Naive thymus-derived CD8-positive, alpha-beta T cell (primary cell): ENCODE data around the gene LRBA. TPM values are rescaled to one million over a fixed set of nuclear protein-coding genes. Genes with fewer than 3 reads are reported as not detected.
A peak's percentile ranks its signal among the peaks of the same experiment; 100 is the strongest.
"Not testable (repeated sequence)": the region's sequence is repeated elsewhere in the genome, so short reads cannot be mapped to it uniquely, and the experiment has no call there.

Source experiments
- ATAC-seq, 2 donors: fragments of 150-1000 bp; cut with Tn5 transposase in 1 of 2; sonication (Bioruptor Pico), chemical (Tn5 transposase) in 1 of 2; 1 replicate in 1 of 2; 2 replicates in 1 of 2; pipeline ENCODE4 v1.10.0; 2021; ENCODE audit warnings: mild to moderate bottlenecking in 2 of 2, moderate library complexity in 2 of 2
- POLR2A ChIA-PET: fragments of 350-600 bp; sonication (Branson Sonifier 250); formaldehyde crosslinking; loops from one replicate; lab custom pipeline; 2021; ENCODE audit warnings: antibody characterized with exemption; lab: Charles Lee
- DNase-seq, 10 donors: peaks; one replicate each; pipeline versions ENCODE4 v3.0.0 to v3.0.0-alpha.2; 2020 to 2022
- H3K27ac Mint-ChIP-seq, 10 donors: one replicate each; pipeline ENCODE4 v1.8.0; 2020 to 2022; ENCODE audit warnings: mild to moderate bottlenecking in 10 of 10, mixed read lengths in 10 of 10, moderate library complexity in 4 of 10, inconsistent platforms in 1 of 10
- H3K27me3 Mint-ChIP-seq, 5 donors: one replicate each; pipeline ENCODE4 v1.8.0; 2021 to 2022; ENCODE audit warnings: mixed read lengths in 5 of 5
- H3K36me3 Mint-ChIP-seq, 3 donors: one replicate each; pipeline ENCODE4 v1.8.0; 2020 to 2022; ENCODE audit warnings: mixed read lengths in 3 of 3, mild to moderate bottlenecking in 2 of 3, inconsistent platforms in 1 of 3
- H3K4me1 Mint-ChIP-seq, 4 donors: one replicate each; pipeline ENCODE4 v1.8.0; 2021 to 2022; ENCODE audit warnings: mixed read lengths in 4 of 4
- H3K4me3 Mint-ChIP-seq, 10 donors: one replicate each; pipeline ENCODE4 v1.8.0; 2020 to 2022; ENCODE audit warnings: mild to moderate bottlenecking in 10 of 10, mixed read lengths in 10 of 10, moderate library complexity in 6 of 10, inconsistent platforms in 1 of 10
- H3K9me3 Mint-ChIP-seq, 9 donors: one replicate each; pipeline ENCODE4 v1.8.0; 2020 to 2022; ENCODE audit warnings: mixed read lengths in 9 of 9, mild to moderate bottlenecking in 3 of 9, inconsistent platforms in 1 of 9, moderate library complexity in 1 of 9
- polyA plus RNA-seq, 3 donors: library from polyadenylated mRNA; unstranded; fragments of 300-500 nt; fragmentation: Illumina TruSeq; gene quantifications; one replicate each; pipeline ENCODE4 v1.2.3, GENCODE V29; 2021
- total RNA-seq, 8 experiments: library from RNA in 2 of 8; stranded (reverse) in 2 of 8; gene quantifications; one replicate each; pipeline ENCODE4 v1.2.3 and lab custom pipeline; 2021 to 2026

Gene LRBA, protein sequence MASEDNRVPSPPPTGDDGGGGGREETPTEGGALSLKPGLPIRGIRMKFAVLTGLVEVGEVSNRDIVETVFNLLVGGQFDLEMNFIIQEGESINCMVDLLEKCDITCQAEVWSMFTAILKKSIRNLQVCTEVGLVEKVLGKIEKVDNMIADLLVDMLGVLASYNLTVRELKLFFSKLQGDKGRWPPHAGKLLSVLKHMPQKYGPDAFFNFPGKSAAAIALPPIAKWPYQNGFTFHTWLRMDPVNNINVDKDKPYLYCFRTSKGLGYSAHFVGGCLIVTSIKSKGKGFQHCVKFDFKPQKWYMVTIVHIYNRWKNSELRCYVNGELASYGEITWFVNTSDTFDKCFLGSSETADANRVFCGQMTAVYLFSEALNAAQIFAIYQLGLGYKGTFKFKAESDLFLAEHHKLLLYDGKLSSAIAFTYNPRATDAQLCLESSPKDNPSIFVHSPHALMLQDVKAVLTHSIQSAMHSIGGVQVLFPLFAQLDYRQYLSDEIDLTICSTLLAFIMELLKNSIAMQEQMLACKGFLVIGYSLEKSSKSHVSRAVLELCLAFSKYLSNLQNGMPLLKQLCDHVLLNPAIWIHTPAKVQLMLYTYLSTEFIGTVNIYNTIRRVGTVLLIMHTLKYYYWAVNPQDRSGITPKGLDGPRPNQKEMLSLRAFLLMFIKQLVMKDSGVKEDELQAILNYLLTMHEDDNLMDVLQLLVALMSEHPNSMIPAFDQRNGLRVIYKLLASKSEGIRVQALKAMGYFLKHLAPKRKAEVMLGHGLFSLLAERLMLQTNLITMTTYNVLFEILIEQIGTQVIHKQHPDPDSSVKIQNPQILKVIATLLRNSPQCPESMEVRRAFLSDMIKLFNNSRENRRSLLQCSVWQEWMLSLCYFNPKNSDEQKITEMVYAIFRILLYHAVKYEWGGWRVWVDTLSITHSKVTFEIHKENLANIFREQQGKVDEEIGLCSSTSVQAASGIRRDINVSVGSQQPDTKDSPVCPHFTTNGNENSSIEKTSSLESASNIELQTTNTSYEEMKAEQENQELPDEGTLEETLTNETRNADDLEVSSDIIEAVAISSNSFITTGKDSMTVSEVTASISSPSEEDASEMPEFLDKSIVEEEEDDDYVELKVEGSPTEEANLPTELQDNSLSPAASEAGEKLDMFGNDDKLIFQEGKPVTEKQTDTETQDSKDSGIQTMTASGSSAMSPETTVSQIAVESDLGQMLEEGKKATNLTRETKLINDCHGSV (N-terminal part only)
- total RNA-seq, result 10 to 100 TPM; 57.6 to 57.7 TPM
- 10 to 100 TPM; 16.4 to 18.4 (median 18.2) TPM for polyA plus RNA-seq
- 172 to 382 (median 267) reads per million in 6 experiments for total RNA-seq (lab: John Stamatoyannopoulos, UW)

DNA sequence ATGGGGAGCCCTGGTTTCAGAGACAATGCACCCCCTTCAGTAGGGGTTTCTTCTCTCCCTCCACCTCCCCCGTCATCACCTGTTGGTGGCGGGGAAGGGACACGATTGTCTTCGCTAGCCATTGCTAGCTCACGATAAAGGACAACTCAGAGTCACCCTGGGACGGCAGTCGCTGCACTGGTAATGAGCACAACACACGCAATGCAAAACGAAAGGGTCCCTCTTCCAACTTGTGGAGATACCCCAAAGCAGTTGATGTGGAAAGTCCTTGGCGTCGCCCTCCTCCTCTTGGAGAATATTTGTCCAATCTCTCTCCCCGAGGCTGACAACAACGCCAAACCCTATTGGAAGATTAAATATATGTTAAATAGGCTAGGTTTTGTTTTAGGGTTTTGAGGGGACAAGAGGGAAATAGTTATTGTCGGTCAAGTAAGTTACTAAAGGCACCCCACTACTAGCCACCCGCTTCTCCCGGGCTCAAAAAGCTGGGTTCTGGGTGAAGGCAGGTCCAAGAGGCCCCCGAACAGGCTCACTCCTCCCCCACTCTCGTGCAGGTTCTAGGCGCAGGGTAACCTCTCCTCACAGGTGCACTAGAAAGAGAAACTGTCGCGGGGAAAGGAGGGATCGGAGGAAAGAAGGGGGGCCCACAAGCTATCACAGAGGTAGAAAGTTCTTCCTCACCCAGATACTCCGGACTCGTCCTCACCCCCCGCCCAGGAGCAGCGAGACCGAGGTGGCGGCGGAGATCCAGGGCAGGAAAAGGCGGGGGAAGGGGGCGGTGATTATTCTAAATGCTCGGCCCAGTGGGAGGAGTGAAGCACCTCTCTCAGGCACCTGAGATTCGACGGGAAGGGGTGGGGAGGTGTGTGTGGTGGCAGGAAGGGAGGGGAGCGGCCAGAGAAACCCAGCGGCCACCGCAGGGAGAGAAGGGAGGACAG is at the start of gene LRBA:
TSS of gene LRBA (minus strand) at position 764 of the 938 bp plus-strand sequence. CDS start at position 122, 642 bp downstream.
- Mint-ChIP-seq H3K4me1 (peaks cover 14 to 41% (median 32%) of the 10 kb centered on the region in 4 donors), H3K4me3 (peak within 1 kb of the TSS; percentile 98 to 100 (median 100)), H3K36me3 (peaks cover 0 to 13% (median 2%) of the 10 kb centered on the region in 3 donors), H3K27ac (peak within 1 kb of the TSS; percentile 97 to 100 (median 99)), H3K27me3 (no peaks in the 10 kb centered on the region), H3K9me3 (no peaks in the 10 kb centered on the region)
- POLR2A ChIA-PET, result interaction anchor here (0.8 to 2.7 kb wide), 5 partner anchors 11 to 1521 kb away, joined by 3 to 18 read pairs (median 4); partner anchors contain the start of genes FBXW7 and RPS3A
- ATAC-seq, result peak; percentile 73 to 74
- DNase-seq, result peak; percentile 69 to 90 (median 84)

DNA sequence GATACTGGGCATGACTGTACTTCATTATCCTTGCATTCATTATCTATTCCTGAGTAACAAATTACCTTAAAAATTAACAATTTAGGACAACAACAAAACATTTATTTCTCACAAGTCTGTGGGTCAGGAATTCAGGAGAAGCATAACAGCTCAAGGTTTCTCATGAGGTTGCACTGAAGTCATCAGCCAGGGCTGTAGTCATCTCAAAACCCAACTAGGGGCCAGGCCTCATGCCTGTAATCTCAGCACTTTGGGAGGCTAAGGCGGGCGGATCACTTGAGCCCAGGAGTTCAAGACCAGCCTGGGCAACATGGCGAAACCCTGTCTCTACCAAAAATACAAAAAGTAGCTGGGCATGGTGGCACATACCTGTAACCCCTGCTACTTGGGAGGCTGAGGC is 48.1 kb upstream of the LRBA start:
- H3K4me1 Mint-ChIP-seq, H3K9me3 Mint-ChIP-seq, H3K36me3 Mint-ChIP-seq, ATAC-seq, DNase-seq, H3K27ac Mint-ChIP-seq, H3K27me3 Mint-ChIP-seq, H3K4me3 Mint-ChIP-seq: not testable (repeated sequence)
- POLR2A ChIA-PET, result interaction anchor here (0.6 kb wide), 1 partner anchor 418 kb away, joined by 3 read pairs; no protein-coding TSS in a partner anchor

DNA sequence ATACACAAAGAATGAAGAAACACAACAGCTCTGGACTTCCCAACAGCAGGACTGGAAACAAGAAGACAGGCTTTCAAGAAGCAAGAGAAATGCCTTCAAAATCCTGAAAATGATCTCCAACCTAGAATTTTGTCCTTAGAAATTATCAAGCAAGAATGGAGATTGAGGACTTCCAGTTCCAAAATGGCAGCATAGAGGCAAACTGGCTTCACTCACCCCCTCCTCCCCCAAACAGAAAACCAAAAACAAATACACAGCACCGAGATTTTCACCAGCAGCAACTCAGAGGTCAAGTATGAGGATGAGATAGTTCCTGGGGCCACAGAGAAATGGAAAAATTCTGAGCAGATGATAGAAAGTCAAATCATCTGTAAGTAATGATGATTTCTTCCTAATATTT is 40.5 kb upstream of the LRBA start:
- Mint-ChIP-seq H3K27me3 (no peaks in the 10 kb centered on the region), H3K36me3 (no peaks in the 10 kb centered on the region), H3K4me3 (no peak overlapping the region), H3K27ac (no peak overlapping the region), H3K4me1 (no peaks in the 10 kb centered on the region), H3K9me3 (no peaks in the 10 kb centered on the region)
- DNase-seq (no peak), ATAC-seq (no peak)
- POLR2A ChIA-PET, result no interaction called here

DNA sequence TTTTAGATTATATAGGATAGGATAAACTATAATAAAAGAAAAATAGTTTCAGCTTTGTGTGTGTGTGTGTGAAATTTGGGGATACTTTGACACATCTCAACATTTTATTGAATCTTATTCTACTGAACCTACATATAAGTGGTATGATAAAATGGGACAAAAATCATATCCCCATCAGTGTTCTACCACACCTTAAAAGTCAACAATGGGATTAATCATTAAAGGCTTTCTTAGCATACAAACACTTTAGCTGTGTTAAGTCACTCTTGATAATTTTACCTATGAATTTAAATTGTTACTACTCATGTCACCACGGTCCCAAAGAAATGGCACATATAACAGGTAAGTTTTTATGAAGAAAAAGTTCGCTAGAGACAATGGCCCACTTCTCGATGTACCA is 37.7 kb upstream of the LRBA start:
- DNase-seq, result no peak
- POLR2A ChIA-PET, result no interaction called here
- H3K4me1 Mint-ChIP-seq, result no peaks in the 10 kb centered on the region
- no peak overlapping the region for H3K27ac Mint-ChIP-seq
- H3K27me3 Mint-ChIP-seq, result no peaks in the 10 kb centered on the region
- no peak overlapping the region for H3K4me3 Mint-ChIP-seq
- H3K9me3 Mint-ChIP-seq, result no peaks in the 10 kb centered on the region
- no peak for ATAC-seq
- no peaks in the 10 kb centered on the region for H3K36me3 Mint-ChIP-seq

DNA sequence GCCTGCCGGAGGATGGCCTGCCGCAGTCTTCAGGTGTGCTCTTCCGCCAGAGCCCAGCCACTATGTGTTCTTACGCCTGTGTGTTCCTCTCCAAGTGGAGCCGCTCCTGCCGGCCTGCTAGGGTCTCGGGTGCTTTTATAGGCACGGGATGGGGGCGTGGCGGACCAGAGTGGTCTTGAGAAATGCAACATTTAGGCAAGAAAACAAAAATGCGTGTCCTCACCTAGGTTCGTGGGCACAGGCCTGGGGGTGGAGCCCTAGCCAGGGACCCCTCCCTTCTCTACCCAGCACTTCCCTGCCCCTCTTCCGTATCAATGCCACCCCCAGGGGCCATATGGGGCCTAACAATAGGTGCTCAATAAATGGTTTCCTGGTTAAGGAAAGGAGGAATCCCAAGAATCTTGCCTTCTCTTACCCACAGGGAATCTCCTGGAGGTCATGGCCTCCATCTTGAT is 34.4 kb upstream of the LRBA start:
- ATAC-seq (no peak), DNase-seq (no peak)
- POLR2A ChIA-PET, result no interaction called here

DNA sequence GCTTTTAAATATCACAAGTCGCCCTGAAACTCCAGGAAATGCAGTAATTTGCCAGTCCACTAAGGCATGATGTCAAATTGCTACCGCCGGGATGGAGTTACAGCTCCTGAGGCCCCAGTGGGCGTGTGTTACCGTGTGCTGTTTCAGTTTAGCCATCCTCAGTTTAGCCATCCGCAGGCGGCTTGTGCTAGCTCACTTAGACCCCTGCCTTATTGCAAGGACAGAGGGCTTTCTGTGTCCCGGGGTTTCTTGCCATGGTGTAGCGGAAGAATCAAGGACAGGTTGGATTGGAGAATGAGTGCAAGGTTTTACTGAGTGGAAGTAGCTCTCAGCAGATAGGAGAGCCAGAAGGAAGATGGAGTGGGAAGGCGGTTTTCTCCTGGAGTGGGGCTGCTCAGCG is 33.8 kb upstream of the LRBA start:
- ATAC-seq, result no peak
- no peaks in the 10 kb centered on the region for H3K4me1 Mint-ChIP-seq
- POLR2A ChIA-PET, result no interaction called here
- H3K36me3 Mint-ChIP-seq, result no peaks in the 10 kb centered on the region
- no peaks in the 10 kb centered on the region for H3K9me3 Mint-ChIP-seq
- H3K27me3 Mint-ChIP-seq, result no peaks in the 10 kb centered on the region
- no peak overlapping the region for H3K4me3 Mint-ChIP-seq
- H3K27ac Mint-ChIP-seq, result peak overlapping the region in 1 of 10 donors; percentile 53
- no peak for DNase-seq

More for the DNA sequence above, 34.4 kb upstream of the LRBA start:
- Mint-ChIP-seq H3K27me3 (no peaks in the 10 kb centered on the region), H3K9me3 (no peaks in the 10 kb centered on the region), H3K36me3 (no peaks in the 10 kb centered on the region), H3K27ac (no peak overlapping the region), H3K4me1 (no peaks in the 10 kb centered on the region), H3K4me3 (no peak overlapping the region)

DNA sequence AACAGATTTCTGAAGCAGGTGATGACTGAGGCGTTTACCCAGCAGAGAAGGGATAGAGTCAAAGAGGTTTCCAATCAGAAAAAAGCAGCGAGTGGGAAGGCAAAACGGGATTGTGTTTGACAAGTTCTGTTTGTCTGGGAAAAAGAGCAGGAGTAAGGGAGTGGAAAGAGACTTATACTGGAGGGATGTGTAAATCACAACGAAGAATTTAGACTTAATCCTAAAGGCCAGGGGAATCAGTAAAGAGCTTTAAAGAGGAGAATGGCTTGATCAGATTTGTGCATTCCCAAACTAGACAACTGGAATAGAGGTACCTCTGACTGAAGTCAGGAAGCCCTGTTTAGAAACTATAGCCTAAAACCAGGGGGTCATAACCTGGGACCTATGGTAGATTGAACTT is 31.5 kb upstream of the LRBA start:
- H3K4me1 Mint-ChIP-seq, result no peaks in the 10 kb centered on the region
- DNase-seq, result no peak
- POLR2A ChIA-PET, result no interaction called here
- H3K36me3 Mint-ChIP-seq, result no peaks in the 10 kb centered on the region
- ATAC-seq, result no peak
- H3K9me3 Mint-ChIP-seq, result no peaks in the 10 kb centered on the region
- no peak overlapping the region for H3K27ac Mint-ChIP-seq
- no peak overlapping the region for H3K4me3 Mint-ChIP-seq
- H3K27me3 Mint-ChIP-seq, result no peaks in the 10 kb centered on the region

DNA sequence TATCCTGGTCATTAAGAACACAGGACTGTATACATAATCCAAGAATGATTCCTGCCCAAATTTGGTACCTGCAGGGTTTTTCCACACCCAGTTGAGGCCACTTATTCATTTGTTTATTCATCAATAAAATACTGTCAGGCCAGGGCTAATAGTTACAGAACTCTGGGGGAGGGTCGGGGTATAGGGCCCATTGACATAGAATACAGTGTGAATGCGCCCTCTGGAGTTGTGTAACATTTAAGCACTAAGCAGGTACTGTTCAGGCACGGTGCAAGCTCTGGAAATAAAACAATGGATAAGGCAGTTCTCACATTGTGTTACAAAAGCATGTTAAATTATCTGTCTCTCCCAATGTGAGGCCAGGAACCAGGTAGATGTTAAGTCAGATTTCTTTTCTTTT is 30.8 kb upstream of the LRBA start:
- Mint-ChIP-seq H3K9me3 (no peaks in the 10 kb centered on the region), H3K36me3 (no peaks in the 10 kb centered on the region), H3K4me3 (no peak overlapping the region), H3K27me3 (no peaks in the 10 kb centered on the region), H3K27ac (no peak overlapping the region), H3K4me1 (no peaks in the 10 kb centered on the region)
- DNase-seq, result no peak
- POLR2A ChIA-PET, result no interaction called here
- ATAC-seq, result no peak

DNA sequence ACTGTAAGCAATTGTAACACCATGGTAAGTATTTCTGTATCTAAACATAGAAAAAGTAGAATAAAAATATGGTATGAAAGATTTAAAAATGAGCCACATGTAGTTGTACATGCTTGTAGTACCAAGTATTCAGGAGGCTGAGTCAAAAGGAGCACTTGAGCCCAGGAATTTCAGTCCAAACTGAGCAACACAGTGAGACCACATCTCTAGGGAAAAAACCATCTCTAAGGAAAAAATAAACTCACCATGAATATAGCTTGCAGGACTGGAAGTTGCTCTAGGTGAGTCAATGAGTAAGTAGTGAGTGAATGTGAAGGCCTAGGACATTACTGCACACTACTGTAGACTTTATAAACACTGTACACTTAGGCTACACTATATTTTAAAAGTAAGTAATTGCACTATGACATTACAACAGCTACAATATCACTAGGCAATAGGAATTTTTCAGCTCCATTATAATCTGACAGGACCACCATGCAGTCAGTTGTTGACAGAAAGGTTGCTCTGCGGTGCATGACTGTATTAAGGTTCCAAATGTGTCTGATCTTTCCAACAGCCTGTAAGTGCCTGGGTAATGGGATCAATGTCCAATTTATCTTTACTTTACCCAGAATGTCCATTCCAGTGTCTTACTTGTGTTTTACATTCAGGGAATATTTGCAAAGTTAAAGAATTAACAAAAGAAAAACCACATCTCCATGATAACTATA is 28.9 kb upstream of the LRBA start:
- Mint-ChIP-seq H3K36me3 (no peaks in the 10 kb centered on the region), H3K4me3 (no peak overlapping the region), H3K9me3 (no peaks in the 10 kb centered on the region), H3K4me1 (no peaks in the 10 kb centered on the region), H3K27me3 (no peaks in the 10 kb centered on the region), H3K27ac (peak overlapping the region in 1 of 10 donors; percentile 41)
- DNase-seq (no peak), ATAC-seq (no peak)
- POLR2A ChIA-PET, result no interaction called here

DNA sequence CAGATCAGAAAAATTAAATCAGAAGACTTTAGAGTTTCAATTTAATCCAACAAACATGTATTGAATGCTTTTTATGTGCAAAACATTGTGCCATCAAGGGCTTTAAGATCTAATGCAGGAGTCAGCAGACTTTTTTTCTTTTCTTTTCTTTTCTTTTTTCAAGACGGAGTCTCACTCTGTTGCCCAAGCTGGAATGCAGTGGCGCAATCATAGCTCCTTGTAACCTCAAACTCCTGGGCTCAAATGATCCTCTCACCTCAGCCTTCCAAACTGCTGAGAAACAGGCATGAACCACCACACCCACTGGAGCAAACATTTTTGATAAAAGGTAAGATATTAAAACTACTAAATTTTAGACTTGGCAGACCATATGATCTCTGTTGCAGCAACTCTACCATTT is 24.6 kb upstream of the LRBA start:
- Mint-ChIP-seq H3K9me3 (no peaks in the 10 kb centered on the region), H3K4me1 (peaks cover 0 to 5% (median under 1%) of the 10 kb centered on the region in 4 donors)
- POLR2A ChIA-PET, result no interaction called here

More for the DNA sequence above, 24.6 kb upstream of the LRBA start:
- DNase-seq (no peak), ATAC-seq (no peak)
- H3K36me3 Mint-ChIP-seq, result no peaks in the 10 kb centered on the region
- H3K4me3 Mint-ChIP-seq, result no peak overlapping the region
- H3K27ac Mint-ChIP-seq, result no peak overlapping the region
- H3K27me3 Mint-ChIP-seq, result peaks cover 0 to 2% (median 0%) of the 10 kb centered on the region in 5 donors
